Hepatocyte (in vitro differentiated cells): ENCODE measurements around the gene KLHL17. TPM values are rescaled to one million over a fixed set of nuclear protein-coding genes. Genes with fewer than 3 reads are reported as not detected.

Experiments used
- DNase-seq: peaks from one replicate; pipeline ENCODE4 v3.0.0-alpha.2; 2016; ENCODE audit warnings: low spot score
- H2AFZ ChIP-seq: fragments of 200-600 bp; sonication (generic); 2 replicates; pipeline ENCODE4 v1.6.0; 2016; ENCODE audit warnings: antibody characterized with exemption, mild to moderate bottlenecking
- H3K27ac ChIP-seq: fragments of 200-600 bp; sonication (generic); 2 replicates; pipeline ENCODE4 v1.5.1; 2016; ENCODE audit warnings: mild to moderate bottlenecking
- H3K27me3 ChIP-seq: fragments of 200-600 bp; sonication (generic); 2 replicates; pipeline ENCODE4 v1.6.1; 2016
- H3K36me3 ChIP-seq: fragments of 200-600 bp; sonication (generic); replicated peaks from 2 replicates; pipeline ENCODE4 v1.5.1; 2016; ENCODE audit warnings: low read depth; ENCODE audit not compliant: insufficient read depth
- H3K4me1 ChIP-seq: fragments of 200-600 bp; sonication (generic); 2 replicates; pipeline ENCODE4 v1.5.1; 2016; ENCODE audit warnings: mild to moderate bottlenecking, moderate library complexity; ENCODE audit not compliant: insufficient read depth
- H3K4me2 ChIP-seq: fragments of 200-600 bp; sonication (generic); 2 replicates; pipeline ENCODE4 v1.6.0; 2016
- H3K4me3 ChIP-seq: fragments of 200-600 bp; sonication (generic); 2 replicates; pipeline ENCODE4 v1.5.1; 2016; ENCODE audit warnings: mild to moderate bottlenecking
- H3K79me2 ChIP-seq: fragments of 200-600 bp; sonication (generic); 2 replicates; pipeline ENCODE4 v1.6.0; 2017; ENCODE audit warnings: mild to moderate bottlenecking
- H3K9me2 ChIP-seq: fragments of 200-600 bp; sonication (generic); replicated peaks from 2 replicates; pipeline ENCODE4 v1.6.0; 2017; ENCODE audit warnings: mild to moderate bottlenecking; ENCODE audit not compliant: insufficient read depth
- H3K9me3 ChIP-seq: fragments of 200-600 bp; sonication (generic); 2 replicates; pipeline ENCODE4 v1.5.1; 2016; ENCODE audit warnings: low read depth, mild to moderate bottlenecking
- H4K20me1 ChIP-seq: fragments of 200-600 bp; sonication (generic); 2 replicates; pipeline ENCODE4 v1.6.0; 2016; ENCODE audit warnings: mild to moderate bottlenecking; ENCODE audit not compliant: insufficient read depth, poor library complexity, severe bottlenecking
- CTCF ChIP-seq: fragments of 200-600 bp; sonication (generic); IDR thresholded peaks from 2 replicates; pipeline ENCODE4 v1.5.1; 2016; ENCODE audit warnings: antibody characterized with exemption, mild to moderate bottlenecking; ENCODE audit not compliant: poor library complexity
- EZH2 ChIP-seq: fragments of 200-600 bp; sonication (generic); IDR thresholded peaks from 2 replicates; pipeline ENCODE4 v1.6.1; 2016; ENCODE audit warnings: antibody characterized with exemption, mild to moderate bottlenecking, borderline replicate concordance
- EZH2phosphoT487 ChIP-seq: fragments of 200-600 bp; sonication (generic); IDR thresholded peaks from one replicate; pipeline ENCODE4 v1.6.1; 2018; ENCODE audit warnings: antibody characterized with exemption, mild to moderate bottlenecking, low read depth, moderate library complexity; ENCODE audit not compliant: unreplicated experiment, severe bottlenecking
- WGBS: methylation state at CpG from one replicate; pipeline ENCODE4 v1.1.6; 2016; ENCODE audit warnings: low lambda C conversion rate; ENCODE audit errors: missing lambda C conversion rate; 5-methylcytosine and 5-hydroxymethylcytosine counted together
- polyA plus RNA-seq: library from polyadenylated mRNA; unstranded; fragments of >200 nt; fragmentation: Nextera tagmentation; extraction: Ambion mirVana; gene quantifications from 2 replicates; pipeline ENCODE4 v1.2.1, GENCODE V29; 2016
- total RNA-seq: library from RNA; depleted of rRNA; stranded (reverse); fragments of >200 nt; gene quantifications from 2 replicates; pipeline ENCODE4 v1.2.3, GENCODE V29; 2014

Gene KLHL17
- total and polyA plus RNA-seq, 2 experiments from 2014 or later: 13.8 to 25.0 TPM

DNA sequence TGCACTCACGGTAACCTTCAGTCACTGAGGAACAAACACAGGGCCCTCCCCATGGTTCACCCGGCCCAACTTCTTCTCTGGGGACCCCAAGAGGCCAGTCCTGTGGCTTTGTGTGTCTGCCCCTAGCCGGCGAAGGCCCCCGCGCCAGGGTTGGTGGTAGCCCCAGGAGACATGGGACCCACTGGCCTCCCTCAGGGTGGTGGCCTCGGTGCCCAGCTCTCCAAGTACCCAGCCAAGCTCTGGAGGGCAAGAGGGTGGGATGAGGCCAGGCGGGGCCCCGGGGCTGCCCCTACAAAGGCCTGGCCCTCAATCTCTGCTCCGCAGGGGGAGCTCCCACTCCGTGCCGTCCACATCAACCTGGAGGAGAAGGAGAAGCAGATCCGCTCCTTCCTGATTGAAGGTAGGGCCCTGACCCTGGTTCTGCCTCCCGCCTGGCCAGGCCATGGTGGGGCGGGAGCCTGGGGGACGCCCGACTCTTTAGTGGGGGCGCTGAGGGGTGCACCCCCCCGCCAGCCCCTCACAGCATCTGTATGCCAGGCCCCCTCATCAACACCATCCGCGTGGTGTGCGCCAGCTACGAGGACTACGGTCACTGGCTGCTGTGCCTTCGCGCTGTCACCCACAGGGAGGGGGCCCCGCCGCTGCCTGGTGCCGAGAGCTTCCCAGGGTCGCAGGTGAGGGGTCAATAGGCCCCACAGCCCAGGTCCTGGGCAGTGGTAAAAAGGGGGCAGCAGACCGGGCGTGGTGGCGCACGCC is 11.5 kb downstream of the KLHL17 start:
- Histone ChIP-seq H3K27ac (no peak overlapping the region), H3K9me2 (no peaks in the 10 kb centered on the region), H3K4me3 (no peak overlapping the region), H3K4me2 (no peak overlapping the region), H3K79me2 (no peaks in the 10 kb centered on the region), H3K36me3 (no peaks in the 10 kb centered on the region), H2AFZ (no peak overlapping the region), H3K27me3 (peaks cover 4% of the 10 kb centered on the region), H3K4me1 (peaks cover 8% of the 10 kb centered on the region), H4K20me1 (no peaks in the 10 kb centered on the region), H3K9me3 (no peaks in the 10 kb centered on the region)
- no peak for DNase-seq
- TF ChIP-seq CTCF (no peak), EZH2 (no peak)
- 92% methylated on average over 29 of the region's 34 CpGs for WGBS

GRCh38 chr1:972726-973458 is 12.5 kb downstream of the KLHL17 start:
- no peak overlapping the region for H3K4me2 ChIP-seq
- DNase-seq: no peak
- TF ChIP-seq CTCF: no peak
- TF ChIP-seq EZH2: no peak
- no peak for TF ChIP-seq EZH2phosphoT487
- H3K36me3 ChIP-seq: no peaks in the 10 kb centered on the region
- H2AFZ ChIP-seq: no peak overlapping the region
- H3K27ac ChIP-seq: no peak overlapping the region
- WGBS: 93% methylated on average over 24 of the region's 28 CpGs
- no peaks in the 10 kb centered on the region for H4K20me1 ChIP-seq
- H3K4me3 ChIP-seq: no peak overlapping the region
- H3K27me3 ChIP-seq: peaks cover 4% of the 10 kb centered on the region
- no peaks in the 10 kb centered on the region for H3K9me2 ChIP-seq
- no peaks in the 10 kb centered on the region for H3K79me2 ChIP-seq
- no peaks in the 10 kb centered on the region for H3K9me3 ChIP-seq
- peaks cover 3% of the 10 kb centered on the region for H3K4me1 ChIP-seq

GRCh38 chr1:973459-974292 is 13.3 kb downstream of the KLHL17 start:
- Histone ChIP-seq H3K4me1 (peaks cover 3% of the 10 kb centered on the region), H3K9me3 (no peaks in the 10 kb centered on the region), H2AFZ (no peak overlapping the region), H3K27ac (no peak overlapping the region), H3K36me3 (no peaks in the 10 kb centered on the region), H4K20me1 (no peaks in the 10 kb centered on the region), H3K4me3 (no peak overlapping the region), H3K79me2 (no peaks in the 10 kb centered on the region), H3K4me2 (no peak overlapping the region), H3K9me2 (no peaks in the 10 kb centered on the region), H3K27me3 (peaks cover 4% of the 10 kb centered on the region)
- DNase-seq: no peak
- TF ChIP-seq EZH2 (no peak), CTCF (no peak), EZH2phosphoT487 (no peak)
- 91% methylated on average over 24 of the region's 28 CpGs for WGBS
